Measurements from ENCODE around the gene SIGLEC14. TPM values are rescaled to one million over a fixed set of nuclear protein-coding genes. Genes with fewer than 3 reads are reported as not detected.

SIGLEC14 gene
- total RNA-seq, 1 donor from 2014 or later = not detected

- Histone ChIP-seq H3K27me3 (ENCODE audit: control insufficient read depth, insufficient read depth, low read length) (no peaks in the 10 kb centered on the region), H3K36me3 (ENCODE audit: control insufficient read depth, insufficient read depth, low read length) (no peaks in the 10 kb centered on the region), H3K4me3 (ENCODE audit: low read depth, low read length) (no peak overlapping the region)
- DNase-seq (ENCODE audit: low read depth) (no peak), FAIRE-seq (no peak)
- no peak for TF ChIP-seq CTCF (IDR thresholded peaks at IDR 0.05; ENCODE audit: insufficient read depth, low read length, severe bottlenecking)
These were observed 45.6 kb downstream of the SIGLEC14 start for GRCh38 chr19:51600940-51601580.

- Histone ChIP-seq H3K36me3 (ENCODE audit: control insufficient read depth, insufficient read depth, low read length) (no peaks in the 10 kb centered on the region), H3K4me3 (ENCODE audit: low read depth, low read length) (no peak overlapping the region), H3K27me3 (ENCODE audit: control insufficient read depth, insufficient read depth, low read length) (no peaks in the 10 kb centered on the region)
- FAIRE-seq = no peak
- TF ChIP-seq CTCF (IDR thresholded peaks at IDR 0.05; ENCODE audit: insufficient read depth, low read length, severe bottlenecking) = no peak
- DNase-seq (ENCODE audit: low read depth) = no peak
These were observed 47.5 kb downstream of the SIGLEC14 start for GRCh38 chr19:51599084-51599483.

GRCh38 chr19:51598159-51598915 lies 48.3 kb downstream of the SIGLEC14 start:
- Histone ChIP-seq H3K4me3 (ENCODE audit: low read depth, low read length) (no peak overlapping the region), H3K36me3 (ENCODE audit: control insufficient read depth, insufficient read depth, low read length) (no peaks in the 10 kb centered on the region), H3K27me3 (ENCODE audit: control insufficient read depth, insufficient read depth, low read length) (no peaks in the 10 kb centered on the region)
- DNase-seq (ENCODE audit: low read depth) (no peak), FAIRE-seq (no peak)
- no peak for TF ChIP-seq CTCF (IDR thresholded peaks at IDR 0.05; ENCODE audit: insufficient read depth, low read length, severe bottlenecking)

- Histone ChIP-seq H3K4me3 (ENCODE audit: low read depth, low read length) (no peak overlapping the region), H3K36me3 (ENCODE audit: control insufficient read depth, insufficient read depth, low read length) (no peaks in the 10 kb centered on the region), H3K27me3 (ENCODE audit: control insufficient read depth, insufficient read depth, low read length) (no peaks in the 10 kb centered on the region)
- no peak for FAIRE-seq
- DNase-seq (ENCODE audit: low read depth) = no peak
- TF ChIP-seq CTCF (IDR thresholded peaks at IDR 0.05; ENCODE audit: insufficient read depth, low read length, severe bottlenecking) = no peak
These were observed 51.1 kb downstream of the SIGLEC14 start for GRCh38 chr19:51595190-51596175.

GRCh38 chr19:51594774-51595109 lies 51.9 kb downstream of the SIGLEC14 start:
- no peaks in the 10 kb centered on the region for H3K36me3 ChIP-seq (ENCODE audit: control insufficient read depth, insufficient read depth, low read length)
- H3K27me3 ChIP-seq (ENCODE audit: control insufficient read depth, insufficient read depth, low read length) = no peaks in the 10 kb centered on the region
- no peak for FAIRE-seq
- DNase-seq (ENCODE audit: low read depth) = no peak
- no peak for TF ChIP-seq CTCF (IDR thresholded peaks at IDR 0.05; ENCODE audit: insufficient read depth, low read length, severe bottlenecking)
- peak overlapping the region; percentile 40 for H3K4me3 ChIP-seq (ENCODE audit: low read depth, low read length)

All from bronchial epithelial cell (primary cell).